ENCODE data around the gene PIP5K1B. TPM values are rescaled to one million over a fixed set of nuclear protein-coding genes. Genes with fewer than 3 reads are reported as not detected.

The PIP5K1B gene
- total RNA-seq, 1 experiment from 2014 or later, result 2.5 TPM

DNA sequence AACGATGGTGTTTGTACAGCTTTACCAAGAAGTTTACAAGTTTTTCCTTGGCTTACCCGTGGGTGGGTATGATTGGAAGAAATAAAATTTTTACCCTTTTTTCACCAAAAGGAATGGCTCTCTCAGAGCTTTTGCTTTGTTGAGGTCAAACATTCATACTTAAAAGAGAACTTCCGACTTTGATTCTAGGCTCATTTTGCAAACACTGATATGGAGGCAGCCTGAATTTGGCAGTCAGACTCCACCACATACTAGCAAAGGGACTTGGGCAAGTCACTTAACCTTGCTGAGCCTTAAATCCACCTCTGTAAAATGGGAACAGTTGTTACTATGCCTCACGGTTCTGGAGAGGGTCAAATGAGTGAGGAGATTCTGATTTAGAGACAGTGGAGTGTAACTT, 155.4 kb downstream of the PIP5K1B start:
- H3K36me3 Mint-ChIP-seq (ENCODE audit: insufficient read depth in 1 of 3, low read depth in 3 of 3), result no peaks in the 10 kb centered on the region
- Histone ChIP-seq H3K79me1 (ENCODE audit: insufficient read depth, low read depth, low read length, poor library complexity, severe bottlenecking) (no peaks in the 10 kb centered on the region), H3K4ac (ENCODE audit: low read depth, low read length) (no peak overlapping the region), H2AK5ac (ENCODE audit: insufficient read length, low read length) (no peak overlapping the region), H4K91ac (ENCODE audit: insufficient read length, low read depth, low read length) (no peak overlapping the region), H3K9ac (ENCODE audit: extremely low read depth, insufficient read length, low read length) (no peak overlapping the region), H4K5ac (ENCODE audit: insufficient read length, low read depth, low read length) (no peak overlapping the region), H3K27ac (ENCODE audit: insufficient read length, low read depth, low read length) (no peak overlapping the region), H3K14ac (ENCODE audit: insufficient read depth, low read length) (no peak overlapping the region), H2BK15ac (ENCODE audit: low read depth, low read length) (no peak overlapping the region), H3K27me3 (ENCODE audit: insufficient read depth, low read length) (no peaks in the 10 kb centered on the region), H3K56ac (ENCODE audit: insufficient read length, low read depth, low read length) (no peak overlapping the region), H3T11ph (ENCODE audit: low read length) (no peak overlapping the region), H2BK12ac (ENCODE audit: insufficient read length, low read depth, low read length) (no peak overlapping the region), H2BK5ac (ENCODE audit: insufficient read length, low read length) (no peak overlapping the region), H3K4me2 (ENCODE audit: insufficient read depth, insufficient read length, low read length) (no peak overlapping the region), H3K23ac (ENCODE audit: insufficient read length, low read depth, low read length) (no peak overlapping the region), H2BK20ac (ENCODE audit: low read depth, low read length, poor library complexity, severe bottlenecking) (no peak overlapping the region), H3K4me1 (ENCODE audit: insufficient read depth, low read length) (peaks cover 4% of the 10 kb centered on the region; the same call in 1 of the 2 replicates), H2BK120ac (ENCODE audit: low read depth, low read length, poor library complexity, severe bottlenecking) (no peak overlapping the region), H3K9me3 (ENCODE audit: control insufficient read depth, low read depth, low read length) (no peaks in the 10 kb centered on the region), H4K8ac (replicated peaks; ENCODE audit: insufficient read length, low read depth, low read length) (no peak overlapping the region), H2AFZ (ENCODE audit: low read length) (no peak overlapping the region), H3K18ac (ENCODE audit: insufficient read length, low read depth, low read length) (no peak overlapping the region), H4K20me1 (ENCODE audit: control insufficient read depth, insufficient read depth, insufficient read length) (no peaks in the 10 kb centered on the region), H3K23me2 (ENCODE audit: insufficient read length, low read depth, low read length, poor library complexity, severe bottlenecking) (no peaks in the 10 kb centered on the region), H3K79me2 (ENCODE audit: insufficient read depth, low read length) (no peaks in the 10 kb centered on the region)
- H3K27ac Mint-ChIP-seq, result no peak overlapping the region
- TF ChIP-seq, protein P1, sequence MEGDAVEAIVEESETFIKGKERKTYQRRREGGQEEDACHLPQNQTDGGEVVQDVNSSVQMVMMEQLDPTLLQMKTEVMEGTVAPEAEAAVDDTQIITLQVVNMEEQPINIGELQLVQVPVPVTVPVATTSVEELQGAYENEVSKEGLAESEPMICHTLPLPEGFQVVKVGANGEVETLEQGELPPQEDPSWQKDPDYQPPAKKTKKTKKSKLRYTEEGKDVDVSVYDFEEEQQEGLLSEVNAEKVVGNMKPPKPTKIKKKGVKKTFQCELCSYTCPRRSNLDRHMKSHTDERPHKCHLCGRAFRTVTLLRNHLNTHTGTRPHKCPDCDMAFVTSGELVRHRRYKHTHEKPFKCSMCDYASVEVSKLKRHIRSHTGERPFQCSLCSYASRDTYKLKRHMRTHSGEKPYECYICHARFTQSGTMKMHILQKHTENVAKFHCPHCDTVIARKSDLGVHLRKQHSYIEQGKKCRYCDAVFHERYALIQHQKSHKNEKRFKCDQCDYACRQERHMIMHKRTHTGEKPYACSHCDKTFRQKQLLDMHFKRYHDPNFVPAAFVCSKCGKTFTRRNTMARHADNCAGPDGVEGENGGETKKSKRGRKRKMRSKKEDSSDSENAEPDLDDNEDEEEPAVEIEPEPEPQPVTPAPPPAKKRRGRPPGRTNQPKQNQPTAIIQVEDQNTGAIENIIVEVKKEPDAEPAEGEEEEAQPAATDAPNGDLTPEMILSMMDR (conservative IDR thresholded peaks at IDR 0.05), result no peak
- no peak overlapping the region for H3K4me3 Mint-ChIP-seq
- no peaks in the 10 kb centered on the region for H3K9me3 Mint-ChIP-seq
- H3K27me3 Mint-ChIP-seq (ENCODE audit: low read depth), result no peaks in the 10 kb centered on the region; the same call in 1 of the 2 replicates
- DNase-seq, result no peak
- WGBS (ENCODE audit: extremely low coverage, insufficient read length, low lambda C conversion rate), result no CpG with 5 or more reads among the region's 4 CpGs
- H3K4me1 Mint-ChIP-seq, result peaks cover 13 to 14% of the 10 kb centered on the region in 2 experiments
